ENCODE measurements around the gene RHD.
"Not testable (repeated sequence)": the region's sequence is repeated elsewhere in the genome, so short reads cannot be mapped to it uniquely, and the experiment has no call there.

Gene RHD

DNA sequence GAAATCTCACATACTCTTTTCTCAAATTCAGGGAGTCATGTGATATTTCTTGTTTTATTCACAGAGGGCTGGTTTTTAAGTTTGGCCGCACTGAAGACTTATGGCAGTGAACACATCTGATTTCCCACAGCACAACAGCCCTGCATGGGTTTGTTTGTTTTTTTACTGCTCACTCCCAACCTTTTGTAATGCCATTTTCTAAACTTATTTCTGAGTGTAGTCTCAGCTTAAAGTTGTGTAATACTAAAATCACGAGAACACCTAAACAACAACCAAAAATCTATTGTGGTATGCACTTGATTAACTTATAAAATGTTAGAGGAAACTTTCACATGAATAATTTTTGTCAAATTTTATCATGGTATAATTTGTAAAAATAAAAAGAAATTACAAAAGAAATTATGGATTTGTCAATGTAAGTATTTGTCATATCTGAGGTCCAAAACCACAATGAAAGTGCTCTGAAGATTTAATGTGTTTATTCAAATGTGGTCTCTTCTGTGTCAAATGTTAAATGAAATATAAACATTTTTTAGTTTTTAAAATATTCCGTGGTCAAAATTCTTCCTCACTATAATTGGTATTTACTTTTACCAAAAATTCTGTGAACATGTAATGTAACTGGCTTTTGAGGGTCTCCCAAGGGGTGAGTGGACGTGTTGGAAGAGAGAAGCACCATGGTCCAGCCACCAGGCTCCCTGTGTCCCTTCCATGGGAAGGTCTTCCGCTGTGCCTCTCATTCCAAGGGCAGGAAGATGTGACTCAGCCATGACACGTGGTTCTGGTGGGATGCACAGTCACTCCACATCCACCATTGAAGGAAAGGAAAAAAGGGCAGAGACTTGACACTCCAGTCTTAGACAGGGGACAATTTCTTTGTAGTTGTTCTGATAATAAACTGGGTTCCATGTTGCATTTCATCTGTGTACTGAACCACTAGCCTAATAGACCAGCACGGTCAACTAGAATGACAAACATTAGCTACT, 88.6 kb downstream of the RHD start:
- DNase-seq: no peak

DNA sequence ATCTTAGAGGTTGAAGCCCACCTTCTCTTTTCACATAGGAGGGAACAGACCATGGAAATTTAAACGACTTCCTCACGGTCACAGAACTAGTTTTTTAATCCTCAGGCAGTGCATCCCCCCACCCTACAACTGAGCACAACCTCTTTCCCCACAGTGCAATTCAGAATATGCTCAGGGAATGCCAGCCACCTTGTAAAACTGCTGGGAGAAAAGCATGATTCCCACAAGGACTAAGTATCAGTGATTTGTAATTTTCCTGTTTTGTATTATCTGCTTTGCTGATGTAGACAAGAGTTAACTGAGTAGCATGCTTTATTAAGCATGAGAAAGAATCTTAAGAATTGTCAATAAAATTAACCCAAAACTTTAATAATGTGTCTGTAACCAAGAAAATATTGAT, 89.6 kb downstream of the RHD start:
- DNase-seq: no peak

DNA sequence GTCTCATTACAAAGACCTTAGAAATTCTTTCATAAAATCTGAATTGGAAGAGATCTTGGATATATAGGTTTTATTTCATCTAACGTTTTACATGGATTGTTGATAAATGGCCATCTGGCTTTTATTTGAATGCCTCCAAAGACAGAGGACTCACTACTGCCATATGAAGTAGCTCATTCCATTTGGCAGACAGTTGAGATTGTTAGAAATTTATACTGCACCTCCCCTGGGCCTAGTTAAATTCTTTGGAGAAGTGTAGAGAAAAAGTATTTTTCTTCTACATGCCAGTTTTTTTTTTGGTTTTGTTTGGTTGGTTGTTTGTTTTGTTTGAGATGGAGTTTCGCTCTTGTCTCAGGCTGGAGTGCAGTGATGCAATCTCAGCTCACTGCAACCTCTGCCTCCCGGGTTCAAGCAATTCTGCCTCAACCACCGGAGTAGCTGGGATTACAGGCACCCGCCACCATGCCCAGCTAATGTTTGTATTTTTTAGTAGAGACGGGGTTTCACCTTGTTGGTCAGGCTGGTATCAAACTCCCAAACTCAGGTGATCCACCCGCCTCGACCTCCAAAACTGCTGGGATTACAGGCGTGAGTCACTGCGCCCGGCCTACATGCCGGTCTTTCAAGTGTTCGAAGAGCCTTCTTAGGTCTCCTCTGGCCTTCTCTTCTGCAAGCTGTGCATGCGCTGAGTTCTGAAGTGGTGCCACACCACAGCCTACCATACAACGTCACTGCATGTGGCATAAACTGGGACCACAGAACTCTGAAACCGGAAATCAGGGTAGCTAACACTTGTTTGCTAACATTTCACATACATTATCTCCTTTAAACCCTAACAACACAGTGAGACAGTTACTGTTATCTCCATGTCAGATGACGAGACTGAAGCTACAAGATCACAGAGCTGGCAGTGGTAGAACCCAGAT, 90.6 kb downstream of the RHD start:
- not testable (repeated sequence) for DNase-seq

DNA sequence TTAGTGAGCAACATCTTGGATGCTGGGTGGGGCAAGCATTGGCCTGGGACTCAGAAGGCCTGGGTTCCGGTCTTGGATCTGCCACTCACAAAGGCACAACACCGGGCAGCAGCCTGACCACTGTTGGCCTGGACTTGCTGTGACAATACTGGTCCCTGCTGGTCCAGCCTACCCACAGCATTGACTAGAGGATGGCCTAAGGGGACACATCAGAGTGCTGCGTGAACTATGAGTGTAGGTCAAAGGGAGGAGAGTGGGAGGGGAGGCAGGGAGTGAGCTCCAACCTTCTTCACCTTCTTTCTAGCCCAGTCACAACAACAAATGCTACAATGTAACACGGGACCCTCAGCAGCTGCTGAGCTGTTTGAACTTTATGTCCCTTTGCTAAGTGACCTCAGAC, 96.9 kb downstream of the RHD start:
- DNase-seq: no peak

DNA sequence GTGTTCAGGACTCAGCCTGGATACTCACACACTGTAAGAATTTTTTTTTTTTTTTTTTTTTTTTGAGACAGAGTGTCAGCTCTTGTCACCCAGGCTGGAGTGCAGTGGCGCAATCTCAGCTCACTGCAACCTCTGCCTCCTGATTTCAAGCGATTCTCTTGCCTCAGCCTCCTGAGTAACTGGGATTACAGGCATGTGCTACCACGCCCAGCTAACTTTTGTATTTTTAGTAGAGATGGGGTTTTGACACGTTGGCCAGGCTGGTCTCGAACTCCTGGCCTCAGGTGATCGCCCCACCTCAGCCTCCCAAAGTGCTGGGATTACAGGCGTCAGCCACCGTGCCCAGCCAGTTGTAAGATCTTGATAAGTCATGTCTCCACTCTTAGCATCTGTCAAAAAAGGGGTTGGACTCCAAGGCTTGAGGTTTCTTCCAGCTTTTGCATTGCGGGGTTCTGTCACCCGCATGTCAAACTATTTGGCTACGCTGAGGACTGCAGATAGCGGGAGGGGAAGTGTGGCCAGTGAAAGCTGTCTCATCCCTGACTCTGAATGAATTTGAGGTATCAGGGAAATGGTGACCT, 97.5 kb downstream of the RHD start:
- DNase-seq: not testable (repeated sequence)

DNA sequence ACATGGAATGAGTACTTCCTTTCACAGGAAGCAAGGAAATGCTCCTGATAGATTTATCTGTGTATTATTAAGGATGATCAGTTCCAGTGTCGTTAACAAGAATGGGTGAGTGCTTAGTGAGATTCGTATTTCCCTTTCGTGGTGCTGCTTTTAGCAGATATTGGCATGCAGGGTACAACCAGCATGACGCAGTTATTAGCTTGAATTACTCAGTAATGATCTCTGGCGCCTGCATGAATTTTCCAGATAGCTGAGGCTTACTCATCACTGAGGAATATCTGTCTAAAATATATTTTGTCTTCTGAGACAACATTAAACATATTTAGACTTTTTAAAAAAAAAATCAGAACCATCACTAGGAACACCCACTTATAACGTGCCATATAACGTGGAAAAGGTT, 99.4 kb downstream of the RHD start:
- DNase-seq: not testable (repeated sequence)

DNA sequence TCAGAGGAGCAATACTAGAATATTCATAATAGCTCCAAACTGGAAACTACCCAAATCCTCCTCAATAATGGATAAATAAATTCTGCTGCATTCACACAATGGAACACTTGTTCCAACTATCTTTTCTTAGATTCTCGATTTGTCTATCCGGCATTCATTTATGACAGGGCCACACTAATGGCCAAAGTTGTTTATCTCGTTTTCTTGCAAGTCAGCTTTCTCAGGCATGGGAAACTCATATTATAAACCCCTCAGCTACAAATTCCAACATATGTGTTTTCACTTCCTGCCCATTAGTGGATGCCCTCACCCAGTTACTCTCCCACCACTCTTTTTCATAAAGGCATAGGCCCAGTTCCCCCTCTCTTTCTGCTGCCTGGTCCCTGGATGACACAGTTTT, 106.1 kb downstream of the RHD start:
- DNase-seq: not testable (repeated sequence)

All from activated T-cell treated with anti-CD3 and anti-CD28 coated beads, Interleukin-2, amount 50 U/mL, for 1 hour (primary cell).